ENCODE data around the gene USO1. TPM values are rescaled to one million over a fixed set of nuclear protein-coding genes. Genes with fewer than 3 reads are reported as not detected.

USO1 gene
- 71.0 and 75.2 TPM in 2 replicates for total RNA-seq

DNA sequence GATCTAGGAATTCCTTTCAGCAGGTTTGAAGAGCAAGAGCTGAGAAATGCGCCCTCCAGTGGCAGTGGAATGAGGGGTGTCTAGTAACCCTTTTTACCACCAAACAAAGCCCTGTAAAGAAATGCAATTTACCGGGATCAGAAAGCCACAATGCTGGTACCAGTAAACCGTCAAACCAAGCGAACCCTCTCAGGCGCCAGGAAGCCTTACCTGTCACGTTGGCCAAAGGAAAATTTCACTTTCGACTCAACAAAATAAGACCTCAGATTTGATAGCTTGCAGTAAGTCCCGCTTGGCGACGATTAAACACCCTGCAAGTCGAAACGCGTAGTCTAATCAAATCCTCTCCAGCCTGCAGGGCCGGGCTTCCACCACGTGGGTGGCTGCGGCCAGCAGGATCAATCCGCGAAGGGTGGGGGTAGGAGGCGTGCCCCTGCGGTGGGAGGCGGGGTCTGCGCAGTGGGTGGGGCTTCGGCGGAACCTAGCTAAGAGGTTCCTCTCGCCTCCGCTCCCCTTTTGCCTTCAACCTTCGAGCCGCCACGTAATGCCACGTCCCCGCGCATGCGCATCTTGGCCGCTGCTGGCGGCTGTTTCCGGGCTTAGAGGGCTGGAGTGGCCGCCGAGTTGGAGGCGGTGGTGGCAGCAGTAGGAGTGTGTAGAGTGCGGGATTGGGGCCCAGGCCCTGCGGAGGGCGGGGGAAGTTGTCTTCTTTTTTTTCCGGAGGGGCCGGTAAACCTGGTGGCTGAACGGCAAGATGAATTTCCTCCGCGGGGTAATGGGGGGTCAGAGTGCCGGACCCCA is at the start of gene USO1:
TSS of gene USO1 (plus strand) at position 512 of the 801 bp plus-strand sequence. CDS start at position 755, 243 bp downstream.

Other genes with a start within 250 kb of the USO1 start
- 12.8 and 14.7 TPM in 2 replicates for gene RCHY1, start 210.2 kb upstream of the USO1 start, total RNA-seq
- 7.6 and 8.3 TPM in 2 replicates for gene THAP6, start 210.1 kb upstream of the USO1 start, total RNA-seq
- not detected in 2 replicates for gene ODAPH, start 168.5 kb upstream of the USO1 start, total RNA-seq
- 0.46 and 0.62 TPM in 2 replicates for gene CDKL2, start 94.0 kb upstream of the USO1 start, total RNA-seq
- gene G3BP2, start 51.2 kb upstream of the USO1 start, total RNA-seq = 95.7 and 99.7 TPM in 2 replicates
- gene PPEF2, start 177.9 kb downstream of the USO1 start, total RNA-seq = not detected in 2 replicates
- 20.7 and 26.5 TPM in 2 replicates for gene NAAA, start 216.4 kb downstream of the USO1 start, total RNA-seq